Effector CD4-positive, alpha-beta T cell (primary cell): Measurements from ENCODE around the gene IL19.

Experiments used
- DNase-seq: peaks from one replicate; pipeline ENCODE4 v3.0.0-alpha.2; 2020

Gene IL19

DNA sequence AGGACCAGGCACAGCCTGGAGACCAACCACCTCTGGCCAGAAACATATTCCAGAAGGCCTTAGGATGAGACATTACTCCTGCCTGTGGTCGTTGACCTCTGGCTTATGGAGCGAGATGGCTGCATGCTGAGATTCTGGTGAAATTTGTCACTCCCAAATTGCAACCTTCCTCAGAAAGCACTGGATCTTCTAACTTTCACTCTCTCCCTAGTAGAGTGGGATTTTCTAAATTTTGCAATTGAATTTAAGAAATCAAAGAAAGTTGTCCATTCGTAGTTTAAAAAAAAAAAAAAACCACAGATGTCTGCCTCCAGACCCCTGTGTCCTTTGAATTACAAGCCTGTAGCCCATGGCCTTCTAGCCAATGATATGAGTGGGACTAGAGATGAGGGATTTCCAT lies 30.3 kb downstream of the IL19 start:
- no peak for DNase-seq

DNA sequence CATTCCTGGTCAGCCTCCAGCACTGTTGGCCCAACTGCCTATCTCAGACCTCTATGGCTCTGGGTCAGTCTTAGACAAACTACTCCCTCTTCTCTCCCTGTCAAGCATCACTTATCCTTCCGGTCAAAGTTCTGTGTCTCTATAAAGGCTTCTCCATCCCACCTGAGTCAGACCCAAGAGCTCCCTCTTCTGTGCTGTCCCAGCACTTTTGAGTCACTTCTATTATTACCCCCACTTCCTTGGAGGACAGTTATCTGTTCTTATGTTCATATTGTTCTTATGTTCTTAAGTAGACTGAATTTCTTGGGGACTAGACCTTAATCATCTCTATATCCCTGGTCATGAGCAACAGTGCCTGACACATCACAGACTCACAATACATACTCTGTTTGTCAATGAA lies 30.9 kb downstream of the IL19 start:
- no peak for DNase-seq

DNA sequence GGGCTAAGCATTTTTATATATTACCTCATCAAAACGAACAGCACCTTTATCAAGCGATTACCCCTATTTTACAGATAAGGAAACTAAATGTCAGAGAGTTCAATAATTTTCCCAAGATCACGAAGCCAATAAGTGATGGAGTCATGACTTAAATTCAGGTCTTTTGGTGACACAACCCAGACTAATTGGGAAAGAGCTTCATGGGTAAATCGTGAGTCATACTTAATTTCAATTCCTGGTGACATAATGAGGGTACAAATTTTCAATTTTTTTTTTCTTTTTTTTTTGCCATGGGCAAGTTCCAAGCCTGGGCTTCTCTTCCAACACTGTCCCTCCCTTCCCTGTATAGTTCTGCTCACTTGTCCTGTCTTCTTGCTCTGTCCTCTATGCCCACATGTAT lies 31.8 kb downstream of the IL19 start:
- DNase-seq = no peak

DNA sequence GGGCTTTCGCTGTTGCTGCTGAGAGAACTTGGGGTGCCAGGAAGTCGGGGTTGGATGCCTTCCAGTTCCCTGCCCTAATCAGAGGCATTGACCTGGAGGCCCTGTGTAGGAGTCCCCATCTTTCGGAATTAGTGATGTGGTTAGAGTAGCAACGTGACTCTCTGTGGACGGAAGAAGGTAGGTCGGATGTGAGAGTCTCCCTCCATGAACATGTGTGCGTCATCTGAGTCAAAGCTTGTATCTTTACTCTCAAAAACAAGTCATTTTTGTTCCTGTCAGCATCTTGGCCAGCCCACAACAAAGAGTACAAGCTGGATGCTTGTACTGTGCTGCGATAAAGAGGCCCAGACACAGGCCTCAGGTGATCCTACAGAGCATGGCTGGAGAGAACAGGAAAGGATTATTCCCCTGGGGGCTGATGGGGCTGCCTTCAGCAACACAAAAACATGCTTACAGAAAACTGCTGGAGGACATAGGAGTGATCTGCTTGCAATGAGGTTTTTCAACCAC lies 32.7 kb downstream of the IL19 start:
- DNase-seq = peak; percentile 75

DNA sequence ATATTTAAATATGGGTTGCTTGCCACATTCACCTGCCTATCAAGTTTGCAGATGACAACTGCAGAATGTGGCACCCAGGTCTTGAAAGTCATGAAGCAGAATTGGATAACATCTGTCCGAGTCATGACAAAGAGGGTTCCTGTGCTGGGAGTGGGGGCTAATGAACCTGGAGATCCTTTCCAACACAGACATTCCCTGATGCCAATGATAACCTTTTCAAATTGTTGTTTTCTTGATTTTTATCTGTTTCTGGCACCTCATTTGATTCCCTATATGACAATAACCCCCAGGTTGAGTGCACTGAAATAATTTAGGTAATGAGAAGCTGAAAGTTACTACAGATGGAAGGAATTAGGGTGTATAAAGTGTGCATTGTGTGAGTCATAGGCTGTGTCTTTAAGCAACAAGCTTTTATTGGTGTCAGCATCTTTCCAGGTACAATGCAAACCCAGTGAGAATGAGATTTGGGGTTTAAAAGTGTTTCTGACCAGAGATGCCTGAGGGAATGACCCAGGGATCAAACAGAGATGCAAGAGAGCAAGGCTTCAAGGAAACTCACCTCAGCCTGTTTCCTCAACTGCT lies 33.7 kb downstream of the IL19 start:
- no peak for DNase-seq

DNA sequence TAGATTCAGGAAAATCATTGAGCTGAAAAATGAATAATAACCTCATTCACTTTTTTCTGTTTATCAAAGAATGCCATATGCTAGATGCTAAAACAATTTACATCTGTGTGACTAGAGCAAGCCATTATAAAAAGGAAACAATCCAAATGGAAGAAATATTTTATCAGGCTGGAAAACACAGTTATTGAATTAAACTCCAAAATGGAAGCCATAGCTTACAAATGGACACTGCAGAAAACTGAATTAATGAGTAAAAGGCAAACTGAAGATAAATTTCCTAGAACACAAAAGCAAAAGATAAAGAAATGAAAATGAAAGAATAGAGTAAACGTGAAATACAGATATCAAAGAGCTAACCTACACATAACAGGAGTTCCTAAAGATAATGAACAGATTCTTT lies 34.8 kb downstream of the IL19 start:
- DNase-seq = no peak

DNA sequence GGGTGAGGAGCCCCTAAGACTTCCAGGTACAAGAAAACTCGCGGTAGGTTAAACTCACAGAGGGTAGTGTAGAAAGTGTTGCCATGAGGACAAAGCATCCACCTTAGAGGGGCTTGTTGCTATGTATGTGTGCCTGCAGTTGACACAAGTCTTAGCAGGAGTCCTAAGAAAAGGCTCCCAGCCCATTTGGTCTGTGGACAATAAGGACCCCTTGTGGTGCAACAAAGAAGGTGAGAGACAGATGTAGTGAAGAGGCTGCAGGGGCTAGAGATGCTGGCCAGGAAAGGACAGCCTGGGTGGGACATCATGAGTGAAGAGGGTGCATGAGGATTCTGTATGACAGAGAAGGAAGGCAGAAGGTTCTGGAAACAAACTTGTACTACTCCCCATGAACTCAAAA lies 38.0 kb downstream of the IL19 start:
- DNase-seq = peak; percentile 26

DNA sequence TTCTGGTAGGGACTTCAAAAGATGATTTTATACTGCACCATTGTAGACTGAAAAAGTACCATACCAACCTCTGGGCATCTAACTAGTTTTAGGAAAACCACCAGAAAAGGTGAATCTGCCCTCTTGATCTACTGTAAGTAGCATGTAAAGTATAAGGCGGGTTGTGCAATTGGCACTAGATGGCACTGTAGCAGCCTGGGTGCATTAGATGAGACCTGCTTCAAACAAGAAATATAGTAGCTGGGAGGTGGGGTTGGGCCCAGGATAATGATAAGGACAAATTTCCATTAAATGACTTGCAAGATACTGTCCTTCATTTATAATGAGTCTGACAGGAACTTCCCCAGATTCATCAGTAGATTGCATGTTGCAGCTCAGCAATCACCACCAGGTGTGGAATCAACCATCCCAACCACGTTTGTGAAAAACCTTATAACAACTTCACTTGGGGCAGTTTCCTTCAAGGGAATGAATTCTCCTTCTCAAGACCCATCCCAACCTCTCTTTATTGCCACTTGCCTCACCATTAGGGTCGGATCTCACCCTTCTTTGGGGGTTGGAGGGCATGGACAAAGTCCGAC lies 39.0 kb downstream of the IL19 start:
- no peak for DNase-seq

DNA sequence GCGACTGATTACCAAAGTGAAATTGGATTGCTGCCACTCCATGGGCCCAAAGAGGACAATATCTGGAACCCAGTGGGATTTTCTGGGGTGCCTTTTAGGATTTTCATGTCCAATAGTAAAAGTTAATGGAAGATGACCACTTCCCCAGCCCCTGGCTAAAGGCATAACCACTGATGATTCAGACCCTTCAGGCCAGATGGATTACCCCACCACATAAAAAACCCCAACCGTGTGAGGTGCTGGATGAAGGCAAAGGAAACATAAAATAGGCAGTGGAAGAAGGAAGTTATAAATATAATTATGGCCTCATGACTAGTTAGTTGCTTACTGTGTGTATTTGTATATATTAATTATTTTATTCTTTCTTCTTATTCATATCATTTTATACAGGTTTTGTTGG lies 41.9 kb downstream of the IL19 start:
- no peak for DNase-seq

DNA sequence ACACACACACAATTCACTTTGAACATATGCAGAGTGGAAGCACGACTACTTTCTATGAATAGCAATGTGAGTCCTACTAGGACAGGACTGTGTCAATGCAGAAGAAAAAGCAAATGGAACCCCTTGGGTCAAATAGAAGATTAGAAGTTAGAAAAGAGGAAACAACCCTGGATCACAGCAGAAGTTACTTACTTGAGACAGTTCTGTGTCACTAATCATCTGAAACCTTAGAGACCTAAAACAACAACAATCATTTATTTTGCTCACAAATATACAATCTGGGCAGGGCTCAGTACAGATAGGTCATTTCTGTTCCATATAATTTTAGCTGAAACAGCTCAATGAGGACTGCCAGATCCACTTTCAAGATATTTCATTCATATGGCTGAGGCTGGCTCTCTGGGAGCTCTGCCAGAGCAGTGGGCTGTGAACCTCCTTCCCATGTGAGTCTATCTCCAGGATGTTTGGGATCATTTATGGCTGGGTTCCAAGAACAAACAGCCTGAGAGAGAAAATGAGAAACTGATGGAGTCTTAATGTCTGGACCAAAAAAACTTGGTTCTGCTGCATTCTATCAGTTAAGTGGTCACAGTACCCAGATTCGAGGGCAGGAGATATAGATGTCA lies 44.3 kb downstream of the IL19 start:
- no peak for DNase-seq

DNA sequence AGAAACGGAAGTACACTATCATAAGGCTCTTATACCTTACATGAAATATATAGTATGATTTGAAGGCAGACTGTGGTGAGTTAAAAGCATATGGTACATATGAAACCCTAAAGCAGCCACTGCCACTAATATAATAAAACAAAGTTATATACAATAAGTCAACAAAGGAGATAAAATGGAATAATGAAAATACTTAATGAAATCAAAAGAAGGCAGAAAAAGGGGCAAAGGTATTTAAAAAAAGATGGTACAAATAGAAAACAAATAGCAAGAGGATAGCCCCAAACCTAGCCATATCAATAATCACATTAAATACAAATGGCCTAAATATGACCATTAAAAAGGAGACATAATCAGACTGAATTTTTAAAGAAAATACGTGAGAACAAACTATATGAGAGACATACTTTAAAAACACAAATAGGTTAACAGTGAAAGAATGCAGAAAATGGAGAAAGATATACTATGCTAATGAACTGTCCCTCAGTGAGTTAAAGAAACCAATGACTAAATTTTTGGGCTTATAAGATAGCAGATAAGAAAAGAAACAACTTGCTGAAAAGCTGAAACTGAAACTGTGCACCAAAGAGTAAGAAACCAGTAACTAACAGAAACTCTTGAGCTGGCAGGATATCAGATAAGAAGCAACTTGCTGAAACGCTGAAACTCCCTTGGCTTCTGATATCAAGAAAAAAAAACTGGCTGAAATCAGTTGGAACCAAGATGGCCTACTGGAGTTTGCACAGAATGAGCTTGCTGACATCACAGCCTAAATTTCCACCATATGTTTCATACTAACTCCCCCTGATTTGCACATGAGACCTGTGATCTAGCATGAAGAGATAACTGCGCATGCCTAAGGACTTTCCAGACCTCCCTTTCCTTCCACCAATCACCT lies 46.1 kb downstream of the IL19 start:
- no peak for DNase-seq

DNA sequence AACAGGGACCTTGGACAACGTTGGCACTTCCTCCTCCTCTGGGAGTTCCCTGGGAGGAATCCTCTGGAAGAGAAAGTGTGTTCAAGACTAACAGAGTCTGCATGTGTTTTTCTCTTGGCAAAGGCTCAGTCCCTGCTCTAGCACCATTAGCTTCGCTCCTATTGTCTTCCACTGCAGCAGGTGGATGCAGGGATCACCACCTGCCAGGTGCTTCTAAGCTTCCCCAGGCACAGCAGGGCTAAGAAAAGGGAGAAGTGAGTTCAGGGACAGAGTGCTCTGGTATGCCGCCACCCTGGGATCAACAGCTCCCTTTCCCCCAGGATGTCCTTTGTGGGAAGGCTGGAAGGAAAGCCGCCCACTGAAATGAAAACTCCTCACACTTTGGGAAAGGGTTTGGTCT lies 50.9 kb downstream of the IL19 start:
- DNase-seq = no peak

DNA sequence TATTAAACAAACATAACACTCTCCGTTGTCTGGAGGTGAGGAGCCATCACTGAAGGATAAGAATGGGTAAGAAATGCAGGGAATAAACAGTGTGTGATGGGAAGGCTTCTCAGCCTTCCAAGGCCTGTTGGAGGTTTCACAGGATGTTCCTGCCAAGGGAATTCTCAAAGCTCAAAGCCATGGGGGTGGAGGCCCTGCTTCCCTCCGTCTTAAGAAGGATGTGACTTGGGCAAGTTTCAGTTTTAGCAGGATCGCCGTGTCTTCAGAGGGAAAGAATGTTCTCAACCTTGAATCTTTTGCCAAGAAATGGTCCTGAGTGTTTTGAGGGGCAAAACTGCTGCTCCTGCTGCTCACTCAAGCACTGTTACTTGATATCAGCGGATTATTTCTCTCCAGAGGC lies 53.2 kb downstream of the IL19 start:
- DNase-seq = no peak

DNA sequence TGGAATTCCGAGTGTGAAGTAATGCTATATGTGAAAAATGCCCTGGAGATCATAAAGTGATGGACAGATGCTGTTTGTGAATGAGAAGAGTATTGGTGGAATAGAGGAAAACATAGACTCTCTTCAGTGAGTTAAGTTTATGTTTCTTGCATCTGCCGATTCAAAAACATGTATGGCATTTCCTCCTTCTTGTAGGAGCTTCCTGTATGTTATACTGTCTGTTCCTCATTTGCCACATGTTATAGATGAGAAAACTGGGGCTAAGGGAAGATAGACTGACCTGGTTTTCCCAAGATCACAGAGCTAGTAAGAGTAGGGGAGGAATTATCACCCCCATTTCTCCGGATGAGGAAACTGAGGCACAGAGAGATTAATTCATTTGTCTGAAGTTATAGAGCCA lies 53.8 kb downstream of the IL19 start:
- no peak for DNase-seq

DNA sequence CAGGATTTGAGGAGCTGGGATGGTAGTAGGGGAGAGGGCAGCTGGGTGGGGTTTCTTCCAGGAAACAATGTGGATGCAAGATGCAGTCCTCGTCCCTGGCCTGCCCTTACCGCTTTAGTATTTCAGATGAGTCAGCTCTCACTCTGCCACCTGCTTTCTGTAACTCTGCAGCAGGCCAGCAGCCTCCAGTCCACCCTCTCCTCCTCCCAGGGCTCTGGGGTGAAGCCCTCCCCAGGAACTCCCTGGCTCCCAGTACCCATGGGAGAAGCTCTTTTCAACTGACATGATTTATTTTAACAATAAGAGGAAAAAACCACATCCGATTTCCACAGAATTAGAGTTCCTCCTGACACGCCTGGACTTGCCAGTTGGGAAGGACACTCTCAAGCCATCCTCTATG lies 55.8 kb downstream of the IL19 start:
- no peak for DNase-seq

DNA sequence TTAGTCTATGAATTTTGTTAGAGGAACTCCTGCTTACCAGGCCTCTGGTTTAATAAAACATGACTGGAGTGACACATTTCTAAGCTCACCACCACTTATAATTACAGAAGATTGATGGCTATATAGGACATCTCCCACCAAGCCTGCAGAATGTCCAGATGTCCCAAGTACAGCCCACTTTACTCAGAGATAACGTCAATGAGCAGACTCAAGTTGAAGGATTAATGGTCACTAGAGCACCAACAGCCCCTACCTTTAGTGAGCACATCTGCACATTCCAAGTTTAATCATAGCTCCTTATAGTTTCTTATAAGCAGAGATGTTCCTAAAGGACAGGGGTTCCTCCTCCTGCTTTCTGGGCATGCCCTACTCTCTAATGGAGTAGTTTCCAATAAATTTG lies 57.5 kb downstream of the IL19 start:
- DNase-seq = no peak

DNA sequence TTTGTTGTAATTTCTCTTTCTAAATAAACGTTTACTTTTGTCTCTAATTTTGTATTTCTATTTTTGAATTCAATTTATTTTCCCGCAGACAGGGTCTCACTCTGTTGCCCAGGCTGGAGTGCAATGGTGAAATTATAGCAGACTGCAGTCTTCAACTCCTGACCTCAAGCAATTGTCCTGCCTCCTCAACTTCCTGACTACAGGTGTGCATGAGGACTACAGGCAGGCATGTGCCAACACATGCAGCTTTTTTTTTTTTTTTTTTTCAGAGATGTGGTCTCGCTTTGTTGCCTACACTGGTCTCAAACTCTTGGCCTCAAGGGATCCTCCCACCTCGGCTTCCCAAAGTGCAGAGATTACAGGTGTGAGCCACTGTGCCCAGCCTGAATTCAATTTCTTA lies 58.2 kb downstream of the IL19 start:
- DNase-seq = no peak

DNA sequence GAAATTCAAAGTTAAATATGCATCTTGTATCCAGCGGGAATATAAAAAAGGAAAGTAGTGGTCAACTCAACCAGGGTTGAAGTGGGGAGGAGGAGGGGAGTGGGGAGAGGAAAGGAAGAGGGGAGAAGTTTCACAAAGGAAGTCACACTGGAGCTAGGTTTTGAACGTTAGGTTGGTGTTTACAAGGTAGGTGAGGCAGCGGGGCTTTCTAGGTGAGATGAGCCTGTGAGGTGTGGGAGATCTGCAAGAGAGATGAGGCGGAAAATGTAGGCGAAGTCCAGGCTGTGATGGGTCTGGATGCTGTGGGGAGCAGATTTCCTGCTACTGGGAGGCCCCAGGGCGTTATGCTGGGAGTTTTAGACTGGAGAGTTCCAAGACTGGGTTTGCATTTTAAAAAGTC lies 58.7 kb downstream of the IL19 start:
- no peak for DNase-seq

DNA sequence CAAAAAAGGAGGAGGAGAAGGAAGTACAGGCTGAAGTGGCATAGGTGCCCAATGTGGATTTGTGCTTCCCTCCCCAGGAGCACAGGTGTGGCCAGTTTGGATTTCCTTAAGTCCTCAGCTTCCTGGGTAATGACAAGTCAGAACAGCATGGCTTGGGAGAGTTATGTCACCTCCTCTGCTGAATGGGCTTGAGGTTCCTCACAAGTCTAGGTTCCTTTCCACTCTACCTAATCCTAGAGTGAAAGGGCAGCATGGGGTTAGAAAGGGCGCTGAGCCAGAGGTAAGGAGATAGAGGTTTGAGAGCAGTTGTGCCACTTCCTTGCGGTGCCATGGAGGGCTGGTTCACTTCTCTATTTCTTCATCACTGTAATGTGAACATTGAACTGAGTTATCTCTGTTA lies 59.3 kb downstream of the IL19 start:
- no peak for DNase-seq

DNA sequence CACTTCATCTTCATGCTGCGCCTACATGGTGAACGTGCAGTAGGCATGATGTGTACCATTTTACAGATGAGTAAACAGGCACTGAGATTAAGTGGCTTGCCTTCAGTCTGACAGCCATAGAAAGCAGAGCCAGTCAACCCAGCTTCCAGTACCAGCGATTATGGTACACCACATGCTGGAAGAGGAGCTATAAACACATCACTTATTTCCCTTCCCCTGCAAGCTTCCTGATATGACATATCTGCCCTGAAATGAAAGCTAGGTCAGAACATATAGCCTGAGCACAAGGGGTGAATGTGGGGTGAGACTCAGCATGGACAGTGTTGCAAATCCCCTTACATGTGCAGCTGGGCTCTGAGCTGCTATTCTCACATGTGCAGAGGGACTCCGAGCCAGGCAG lies 61.1 kb downstream of the IL19 start:
- no peak for DNase-seq

DNA sequence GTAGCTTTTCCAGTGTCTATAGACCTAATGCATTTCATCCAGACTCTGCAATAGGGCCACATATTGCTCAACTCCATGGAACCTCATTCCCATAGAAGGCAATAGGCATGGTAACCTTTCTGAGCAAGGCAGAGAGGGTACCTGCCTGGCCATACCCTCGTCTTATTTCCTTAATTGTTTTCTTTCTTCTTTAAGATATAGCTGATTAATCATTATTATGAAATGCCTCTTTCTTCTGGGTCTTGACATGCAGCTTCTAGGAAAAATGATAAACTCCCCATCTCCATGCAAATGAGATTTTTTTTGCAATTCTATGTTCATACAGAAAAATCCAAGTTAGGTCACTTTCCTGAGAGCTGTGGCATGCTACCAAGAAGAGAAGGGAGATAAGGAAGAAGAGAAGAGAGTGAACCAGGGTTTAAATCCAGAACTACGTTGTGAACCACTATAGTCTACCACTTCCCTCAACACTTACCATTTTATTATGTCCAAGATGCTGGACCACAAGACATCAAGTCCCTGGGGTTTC lies 61.8 kb downstream of the IL19 start:
- DNase-seq = no peak

DNA sequence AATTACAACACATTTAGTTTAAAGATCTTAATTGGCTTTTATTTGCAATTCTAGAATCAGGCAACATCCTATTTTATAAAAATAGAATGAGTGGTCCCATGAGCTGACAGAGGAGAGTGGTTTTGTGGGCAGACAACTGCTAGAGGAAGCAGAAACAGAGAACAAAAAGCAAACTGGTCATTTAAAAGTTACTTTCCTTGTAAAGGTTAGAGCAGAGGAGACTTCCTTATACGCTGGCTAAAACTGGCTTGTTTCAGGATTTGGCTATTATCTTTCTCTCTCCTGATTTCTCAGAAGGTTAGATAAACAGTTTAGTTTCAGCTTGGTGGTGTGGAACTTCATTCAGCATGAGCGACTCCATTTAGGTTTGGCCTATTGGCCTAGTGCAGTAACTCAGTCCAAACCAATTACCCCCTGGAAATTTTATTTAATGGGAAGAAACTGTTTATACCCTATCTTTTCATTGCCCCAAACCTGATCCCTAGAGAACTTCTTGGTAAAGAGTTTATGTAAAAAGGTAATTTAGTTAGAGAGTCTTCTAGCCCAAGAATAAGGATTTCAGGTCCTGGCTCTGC lies 62.6 kb downstream of the IL19 start:
- DNase-seq = no peak

DNA sequence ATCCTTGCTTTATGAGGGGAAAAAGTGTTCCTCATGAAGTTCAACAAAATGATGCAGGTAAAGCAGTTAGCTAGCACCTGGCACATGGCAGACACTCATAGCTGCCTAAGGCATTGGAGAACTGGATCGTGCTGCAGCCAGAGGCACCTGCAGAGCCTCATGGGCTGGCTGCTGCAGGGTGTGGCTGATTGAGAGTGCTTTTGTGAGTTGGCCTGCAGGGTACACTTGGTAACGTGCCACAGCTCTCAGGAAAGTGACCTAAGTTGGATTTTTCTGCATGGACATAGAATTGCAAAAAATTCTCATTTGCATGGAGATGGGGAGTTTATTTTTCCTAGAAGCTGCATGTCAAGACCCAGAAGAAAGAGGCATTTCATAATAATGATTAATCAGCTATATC lies 63.2 kb downstream of the IL19 start:
- DNase-seq = no peak
